Jurkat, Clone E6-1 (cell line): ENCODE results near the gene HOMER1. TPM values are rescaled to one million over a fixed set of nuclear protein-coding genes. Genes with fewer than 3 reads are reported as not detected.

Experiments
- DNase-seq: peaks from one replicate; pipeline ENCODE4 v3.0.0-alpha.2; 2011; ENCODE audit warnings: low read depth, low spot score
- H3K4me3 ChIP-seq: 2 replicates; pipeline ENCODE4 v1.5.1; 2011; ENCODE audit warnings: mild to moderate bottlenecking, low read length, control low read depth, moderate library complexity
- polyA plus RNA-seq: library from polyadenylated mRNA; unstranded; fragments of >200 nt; gene quantifications from one replicate; pipeline ENCODE4 v1.2.1, GENCODE V29; 2012; ENCODE audit warnings: missing spikeins; ENCODE audit not compliant: insufficient read length, insufficient read depth

Gene HOMER1, protein sequence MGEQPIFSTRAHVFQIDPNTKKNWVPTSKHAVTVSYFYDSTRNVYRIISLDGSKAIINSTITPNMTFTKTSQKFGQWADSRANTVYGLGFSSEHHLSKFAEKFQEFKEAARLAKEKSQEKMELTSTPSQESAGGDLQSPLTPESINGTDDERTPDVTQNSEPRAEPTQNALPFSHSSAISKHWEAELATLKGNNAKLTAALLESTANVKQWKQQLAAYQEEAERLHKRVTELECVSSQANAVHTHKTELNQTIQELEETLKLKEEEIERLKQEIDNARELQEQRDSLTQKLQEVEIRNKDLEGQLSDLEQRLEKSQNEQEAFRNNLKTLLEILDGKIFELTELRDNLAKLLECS
- 15.6 TPM for polyA plus RNA-seq

- peak within 1 kb of the TSS; percentile 81 for H3K4me3 ChIP-seq
- peak; percentile 28 for DNase-seq
Measured at GRCh38 chr5:79513704-79514390, at the start of gene HOMER1. Gene HOMER1, minus strand, starts transcription at chr5:79514134. Its CDS starts 1,360 bp downstream, at chr5:79512774.

DNA sequence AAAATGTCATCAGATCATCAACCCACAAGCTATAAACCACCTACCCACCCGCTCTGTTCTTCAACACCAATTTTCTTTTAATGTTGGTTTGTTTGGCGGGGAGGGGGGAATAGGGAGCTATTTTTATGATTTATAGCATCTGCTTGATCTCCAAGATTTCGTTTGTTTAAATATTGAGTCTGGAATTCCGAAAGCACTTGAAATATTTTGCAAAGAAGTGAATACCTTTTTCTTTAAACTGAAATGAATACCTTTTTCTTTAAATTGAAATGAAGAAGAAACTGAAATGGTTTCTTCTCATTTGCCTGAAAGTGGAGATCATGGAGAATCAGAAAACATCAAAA is 49.3 kb upstream of the HOMER1 start:
- DNase-seq, result no peak

GRCh38 chr5:79562351-79563246 is 48.7 kb upstream of the HOMER1 start:
- H3K4me3 ChIP-seq, result no peak overlapping the region
- DNase-seq, result no peak

More for the DNA sequence above, 49.3 kb upstream of the HOMER1 start:
- H3K4me3 ChIP-seq, result no peak overlapping the region

DNA sequence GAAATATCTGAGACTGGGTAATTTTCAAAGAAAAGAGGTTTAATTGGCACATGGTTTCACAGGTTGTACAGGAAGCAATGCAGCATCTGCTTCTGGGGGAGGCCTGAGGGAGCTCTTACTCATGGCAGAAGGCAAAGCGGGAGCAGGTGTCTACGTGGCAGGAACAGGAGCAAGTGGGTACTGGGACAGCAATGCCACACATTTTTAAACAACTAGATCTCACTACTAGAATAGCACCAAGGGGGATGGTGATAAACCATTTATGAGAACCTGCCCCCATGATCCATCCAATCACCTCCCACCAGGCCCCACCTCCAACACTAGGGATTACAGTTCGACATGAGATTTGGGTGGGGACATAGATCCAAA is 47.6 kb upstream of the HOMER1 start:
- no peak for DNase-seq
- H3K4me3 ChIP-seq, result no peak overlapping the region

- H3K4me3 ChIP-seq, result no peak overlapping the region
- DNase-seq, result no peak
Measured at GRCh38 chr5:79560771-79561524, 47.0 kb upstream of the HOMER1 start.

DNA sequence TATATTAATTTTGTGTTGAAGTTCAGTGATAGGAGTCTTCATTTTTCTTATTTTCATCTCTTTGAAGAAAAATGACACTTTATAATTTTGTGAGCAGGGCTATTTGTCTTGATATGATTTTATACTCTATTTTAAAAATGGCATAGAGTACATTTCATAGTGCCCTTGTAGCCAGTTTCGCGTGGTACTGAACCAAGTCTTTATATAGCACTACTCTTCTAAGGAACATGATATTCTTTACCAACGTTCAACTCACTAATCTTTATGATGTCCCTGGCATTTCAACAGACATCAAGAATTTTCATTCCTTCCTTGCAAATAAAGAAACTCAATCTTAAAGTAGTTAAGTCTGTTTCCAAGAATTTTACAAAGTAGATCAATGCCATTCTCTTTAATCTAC is 41.5 kb upstream of the HOMER1 start:
- H3K4me3 ChIP-seq, result no peak overlapping the region
- no peak for DNase-seq

DNA sequence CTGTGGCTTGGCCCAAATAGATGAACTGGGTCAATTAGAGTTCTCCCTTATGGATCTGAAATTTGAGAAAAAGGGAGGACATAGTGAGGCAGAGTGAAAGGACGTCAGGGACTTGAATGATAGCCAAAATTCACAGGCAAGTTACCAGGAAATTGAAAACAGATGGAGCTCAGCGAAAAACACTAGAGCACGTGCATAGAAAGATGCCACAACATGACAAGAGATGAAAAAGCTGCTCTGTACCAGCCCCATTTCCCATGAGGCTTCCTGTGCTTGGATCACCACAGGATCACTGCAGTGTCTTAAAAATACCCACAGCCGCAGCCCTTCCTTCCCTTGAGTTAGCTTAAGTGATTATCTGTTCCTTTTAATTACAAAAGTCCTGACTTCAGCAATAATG is 39.0 kb upstream of the HOMER1 start:
- peak; percentile 82 for DNase-seq
- no peak overlapping the region for H3K4me3 ChIP-seq

GRCh38 chr5:79547982-79548381 is 34.0 kb upstream of the HOMER1 start:
- H3K4me3 ChIP-seq, result no peak overlapping the region
- DNase-seq, result no peak

- no peak overlapping the region for H3K4me3 ChIP-seq
- DNase-seq, result no peak
Measured at GRCh38 chr5:79547429-79547822, 33.5 kb upstream of the HOMER1 start.

- DNase-seq, result no peak
- H3K4me3 ChIP-seq, result no peak overlapping the region
Measured at GRCh38 chr5:79546782-79547428, 33.0 kb upstream of the HOMER1 start.

DNA sequence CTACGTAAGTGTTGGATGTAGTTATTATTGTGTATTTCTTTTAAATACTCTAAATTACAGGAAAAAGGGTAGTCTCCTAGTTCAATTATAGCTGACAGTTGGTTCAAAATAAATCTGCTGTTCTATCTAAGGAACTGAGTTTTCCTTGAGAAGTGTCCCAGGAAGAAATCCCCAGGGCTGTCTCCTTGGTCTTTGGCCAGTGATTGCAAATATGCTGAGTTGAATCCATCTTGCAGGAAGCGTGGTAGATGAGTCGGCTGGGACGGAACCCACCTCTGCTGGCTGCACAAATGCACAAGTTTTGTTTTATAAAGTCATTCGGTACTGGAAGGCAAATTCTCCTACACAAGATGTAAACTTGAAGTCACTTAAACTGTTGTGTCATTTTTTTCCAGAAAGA is 30.2 kb upstream of the HOMER1 start:
- no peak for DNase-seq
- H3K4me3 ChIP-seq, result no peak overlapping the region

DNA sequence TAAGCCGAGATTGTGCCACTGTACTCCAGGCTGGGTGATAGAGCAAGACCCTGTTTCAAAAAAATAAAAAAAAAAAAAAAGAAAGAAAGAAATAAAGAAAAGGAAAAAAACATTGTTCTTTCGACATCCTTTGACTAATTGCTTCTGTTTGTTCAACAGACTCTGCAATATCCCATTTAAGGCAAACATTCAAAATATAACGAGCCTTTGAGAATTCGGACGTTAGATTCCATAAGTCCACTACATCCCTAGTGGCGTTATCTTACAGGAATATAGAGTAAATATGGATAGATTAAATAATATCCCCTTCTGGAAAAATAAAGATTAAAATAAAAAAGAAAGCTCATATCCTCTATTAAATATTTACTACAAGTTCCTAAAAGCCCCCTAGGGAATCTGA is 27.0 kb upstream of the HOMER1 start:
- no peak overlapping the region for H3K4me3 ChIP-seq
- DNase-seq, result no peak

DNA sequence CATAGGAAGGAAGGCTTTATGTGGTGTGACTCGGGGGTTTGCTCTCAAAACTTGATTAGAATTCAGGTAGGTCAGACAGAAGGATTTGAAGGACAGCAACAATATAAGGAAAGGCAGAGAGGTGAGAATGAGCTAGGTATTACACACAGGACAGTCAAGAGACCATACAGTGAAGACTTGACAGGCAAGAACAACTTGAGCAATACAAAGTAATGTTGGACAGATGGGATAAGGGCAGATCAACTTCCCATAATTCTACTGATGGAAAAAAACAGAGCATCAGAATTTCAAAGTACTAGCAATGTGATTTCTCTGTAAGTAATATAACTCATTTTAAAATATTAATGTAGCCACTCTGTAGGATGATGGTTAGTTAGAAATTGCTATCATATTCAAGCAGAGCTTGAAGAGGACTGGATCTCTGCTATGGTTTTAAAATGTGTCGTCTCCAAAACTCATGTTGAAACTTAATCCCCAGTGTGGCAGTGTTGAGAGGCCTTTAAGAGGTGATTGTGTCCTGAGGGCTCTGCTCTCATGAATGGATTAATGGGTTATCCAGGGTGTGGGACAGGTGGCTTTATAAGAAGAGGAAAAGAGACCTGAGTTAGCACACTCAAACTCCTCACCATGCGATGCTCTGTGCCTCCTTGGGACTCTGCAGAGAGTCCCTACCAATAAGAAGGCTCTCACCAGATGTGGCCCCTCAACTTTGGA is 22.4 kb upstream of the HOMER1 start:
- DNase-seq, result no peak
- no peak overlapping the region for H3K4me3 ChIP-seq

GRCh38 chr5:79535477-79536192 is 21.7 kb upstream of the HOMER1 start:
- DNase-seq, result no peak

GRCh38 chr5:79529110-79529509 is 15.2 kb upstream of the HOMER1 start:
- no peak overlapping the region for H3K4me3 ChIP-seq
- no peak for DNase-seq

More at GRCh38 chr5:79535477-79536192, 21.7 kb upstream of the HOMER1 start:
- H3K4me3 ChIP-seq, result no peak overlapping the region

- no peak overlapping the region for H3K4me3 ChIP-seq
- DNase-seq, result no peak
Measured at GRCh38 chr5:79527431-79527830, 13.5 kb upstream of the HOMER1 start.

- no peak overlapping the region for H3K4me3 ChIP-seq
- DNase-seq, result no peak
Measured at GRCh38 chr5:79526928-79527327, 13.0 kb upstream of the HOMER1 start.
